Fibroblast of lung (primary cell): Measurements from ENCODE around the gene PRSS16. TPM values are rescaled to one million over a fixed set of nuclear protein-coding genes. Genes with fewer than 3 reads are reported as not detected.
"Not testable (repeated sequence)": the region's sequence is repeated elsewhere in the genome, so short reads cannot be mapped to it uniquely, and the experiment has no call there.

Source experiments
- DNase-seq, 2 donors: peaks; one replicate each; pipeline versions ENCODE4 v3.0.0 to v3.0.0-alpha.2; 2010; ENCODE audit warnings: low read depth in 2 of 2
- H2AFZ ChIP-seq: 2 replicates; pipeline ENCODE4 v1.5.1; 2012; ENCODE audit warnings: low read length, control low read depth, inconsistent platforms
- H3K27ac ChIP-seq: 2 replicates; pipeline ENCODE4 v1.5.1; 2011; ENCODE audit warnings: low read length, control low read depth; ENCODE audit not compliant: insufficient read depth
- H3K27me3 ChIP-seq: 2 replicates; pipeline ENCODE4 v1.5.1; 2011; ENCODE audit warnings: mild to moderate bottlenecking, low read length; ENCODE audit not compliant: control insufficient read depth, insufficient read depth
- H3K36me3 ChIP-seq: 2 replicates; pipeline ENCODE4 v1.5.1; 2011; ENCODE audit warnings: low read length; ENCODE audit not compliant: control insufficient read depth, insufficient read depth
- H3K4me1 ChIP-seq: 2 replicates; pipeline ENCODE4 v1.5.1; 2011; ENCODE audit warnings: low read length; ENCODE audit not compliant: control insufficient read depth, insufficient read depth; ENCODE audit errors: extremely low read depth
- H3K4me2 ChIP-seq: 2 replicates; pipeline ENCODE4 v1.5.1; 2011; ENCODE audit warnings: low read length, control low read depth; ENCODE audit not compliant: insufficient read depth; ENCODE audit errors: extremely low read depth
- H3K4me3 ChIP-seq, 4 experiments: fragments of 200-600 bp in 1 of 4; sonication (generic) in 1 of 4; replicated peaks in 1 of 4; 2 replicates each; pipeline ENCODE4 v1.5.1; 2011 to 2016; ENCODE audit warnings: low read length in 4 of 4, low read depth in 3 of 4, mild to moderate bottlenecking in 3 of 4, control low read depth in 2 of 4, inconsistent platforms in 1 of 4, mixed read lengths in 1 of 4; ENCODE audit not compliant: insufficient read depth in 1 of 4; ENCODE audit errors: control extremely low read depth in 1 of 4
- H3K79me2 ChIP-seq: 2 replicates; pipeline ENCODE4 v1.5.1; 2012; ENCODE audit warnings: mild to moderate bottlenecking, low read length, inconsistent platforms; ENCODE audit not compliant: control insufficient read depth, insufficient read depth
- H3K9ac ChIP-seq: 2 replicates; pipeline ENCODE4 v1.5.1; 2011; ENCODE audit warnings: mild to moderate bottlenecking, low read length, control low read depth; ENCODE audit not compliant: insufficient read depth
- H3K9me3 ChIP-seq: 2 replicates; pipeline ENCODE4 v1.5.1; 2012; ENCODE audit warnings: low read depth, low read length; ENCODE audit not compliant: control insufficient read depth, insufficient read depth
- H4K20me1 ChIP-seq: 2 replicates; pipeline ENCODE4 v1.5.1; 2011; ENCODE audit warnings: low read length; ENCODE audit not compliant: control insufficient read depth, insufficient read depth; ENCODE audit errors: extremely low read depth
- CTCF ChIP-seq, 2 donors: IDR thresholded peaks in 1 of 2; conservative IDR thresholded peaks in 1 of 2; 1 replicate in 1 of 2; 2 replicates in 1 of 2; pipeline ENCODE4 v1.5.1; 2011 to 2012; ENCODE audit warnings: low read length in 2 of 2, control low read depth in 1 of 2, inconsistent platforms in 1 of 2, low read depth in 1 of 2, mild to moderate bottlenecking in 1 of 2
- EZH2 ChIP-seq: IDR thresholded peaks from 2 replicates; pipeline ENCODE4 v1.5.1; 2012; ENCODE audit warnings: low read length, control low read depth, mild to moderate bottlenecking; ENCODE audit errors: missing control alignments
- polyA plus RNA-seq, 2 donors: library from polyadenylated mRNA; depleted of rRNA in 1 of 2; stranded (reverse) in 1 of 2; unstranded in 1 of 2; fragments of >200 nt; gene quantifications; 2 replicates each; pipeline ENCODE4 v1.2.1, GENCODE V29; 2011 to 2012; ENCODE audit warnings: missing spikeins in 1 of 2
- total RNA-seq: library from RNA; depleted of rRNA; stranded (reverse); fragments of >200 nt; gene quantifications from 2 replicates; pipeline ENCODE4 v1.2.1, GENCODE V29; 2014

Gene PRSS16
- total and polyA plus RNA-seq, 2 donors (not counting 1 experiment from before 2014, with no cell fraction given), result not detected

DNA sequence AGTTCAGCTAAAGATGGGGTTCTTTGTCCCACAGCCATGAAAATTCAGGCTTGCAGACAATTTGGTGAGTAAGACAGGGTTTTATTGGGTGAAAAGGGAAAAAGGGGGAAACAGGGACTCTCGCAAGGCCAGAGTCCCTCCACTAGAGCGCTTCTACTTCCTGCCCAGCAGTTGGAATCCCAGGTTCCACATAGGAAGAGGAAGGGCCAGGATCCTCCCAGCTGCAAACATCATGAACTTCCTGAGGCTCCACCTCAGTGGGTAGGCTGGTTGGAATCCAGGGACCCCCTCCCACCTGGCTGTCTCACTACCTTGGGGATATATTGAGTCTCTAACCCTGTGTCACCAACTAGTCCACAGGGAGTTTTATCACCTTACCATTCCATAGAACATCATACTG, 39.5 kb upstream of the PRSS16 start:
- H3K79me2 ChIP-seq, result no peaks in the 10 kb centered on the region
- no peaks in the 10 kb centered on the region for H3K9me3 ChIP-seq
- no peak overlapping the region for H3K27ac ChIP-seq
- no peak overlapping the region for H3K9ac ChIP-seq
- H3K4me3 ChIP-seq, result no peak overlapping the region
- no peak overlapping the region for H2AFZ ChIP-seq
- no peaks in the 10 kb centered on the region for H3K4me1 ChIP-seq
- no peak for DNase-seq
- H3K4me2 ChIP-seq, result no peak overlapping the region
- H4K20me1 ChIP-seq, result no peaks in the 10 kb centered on the region
- peaks cover 3% of the 10 kb centered on the region for H3K27me3 ChIP-seq
- TF ChIP-seq CTCF (conservative IDR thresholded peaks at IDR 0.05 in 1 of 2, IDR thresholded peaks at IDR 0.05 in 1 of 2; ENCODE audit: low read depth in 1 of 2, low read length in 2 of 2) (no peak), EZH2 (no peak)
- H3K36me3 ChIP-seq, result no peaks in the 10 kb centered on the region

GRCh38 chr6:27209196-27209595, 38.3 kb upstream of the PRSS16 start:
- H2AFZ ChIP-seq, result no peak overlapping the region
- H3K36me3 ChIP-seq, result no peaks in the 10 kb centered on the region
- H3K4me1 ChIP-seq, result no peaks in the 10 kb centered on the region
- DNase-seq, result no peak
- H3K4me2 ChIP-seq, result no peak overlapping the region
- no peak overlapping the region for H3K9ac ChIP-seq
- peaks cover 3% of the 10 kb centered on the region for H3K27me3 ChIP-seq
- no peaks in the 10 kb centered on the region for H3K9me3 ChIP-seq
- H3K79me2 ChIP-seq, result no peaks in the 10 kb centered on the region
- no peak for TF ChIP-seq CTCF (conservative IDR thresholded peaks at IDR 0.05 in 1 of 2, IDR thresholded peaks at IDR 0.05 in 1 of 2; ENCODE audit: low read depth in 1 of 2, low read length in 2 of 2)
- TF ChIP-seq EZH2, result no peak
- no peak overlapping the region for H3K4me3 ChIP-seq
- no peak overlapping the region for H3K27ac ChIP-seq
- no peaks in the 10 kb centered on the region for H4K20me1 ChIP-seq

- Histone ChIP-seq H3K4me3 (no peak overlapping the region), H3K9me3 (no peaks in the 10 kb centered on the region), H3K9ac (no peak overlapping the region), H3K4me2 (no peak overlapping the region), H4K20me1 (no peaks in the 10 kb centered on the region), H3K4me1 (no peaks in the 10 kb centered on the region), H3K79me2 (no peaks in the 10 kb centered on the region), H2AFZ (no peak overlapping the region), H3K36me3 (no peaks in the 10 kb centered on the region), H3K27me3 (peaks cover 3% of the 10 kb centered on the region), H3K27ac (no peak overlapping the region)
- TF ChIP-seq CTCF (conservative IDR thresholded peaks at IDR 0.05 in 1 of 2, IDR thresholded peaks at IDR 0.05 in 1 of 2; ENCODE audit: low read depth in 1 of 2, low read length in 2 of 2), result no peak
- TF ChIP-seq EZH2, result no peak
- DNase-seq, result no peak
Observed at GRCh38 chr6:27209659-27210269, 37.7 kb upstream of the PRSS16 start.

- H3K9me3 ChIP-seq, H3K27ac ChIP-seq, DNase-seq: not testable (repeated sequence)
Observed at GRCh38 chr6:27213091-27213517, 34.4 kb upstream of the PRSS16 start.

More at GRCh38 chr6:27213091-27213517, 34.4 kb upstream of the PRSS16 start:
- H3K36me3 ChIP-seq, H3K27me3 ChIP-seq, H3K79me2 ChIP-seq, H2AFZ ChIP-seq, H3K4me3 ChIP-seq, H4K20me1 ChIP-seq, H3K9ac ChIP-seq, H3K4me1 ChIP-seq, H3K4me2 ChIP-seq: not testable (repeated sequence)
